Coronary artery (tissue), 2 donors: Measurements from ENCODE around the gene CCNB3.

Experiments used
- DNase-seq: peaks from one replicate; pipeline ENCODE4 v3.0.0-alpha.2; 2017; ENCODE audit warnings: low spot score
- H3K27ac ChIP-seq, 2 donors: fragments of 200-600 bp; sonication (generic); one replicate each; pipeline ENCODE4 v1.5.1; 2016 to 2019
- H3K4me3 ChIP-seq: fragments of 200-600 bp; sonication (generic); 2 replicates; pipeline ENCODE4 v1.5.1; 2016; ENCODE audit warnings: mild to moderate bottlenecking, moderate library complexity
- TF ChIP-seq, protein P1 (sequence below): fragments of 200-600 bp; sonication (generic); IDR thresholded peaks from one replicate; pipeline ENCODE4 v1.5.1; 2019; ENCODE audit warnings: antibody characterized with exemption

CCNB3 gene

DNA sequence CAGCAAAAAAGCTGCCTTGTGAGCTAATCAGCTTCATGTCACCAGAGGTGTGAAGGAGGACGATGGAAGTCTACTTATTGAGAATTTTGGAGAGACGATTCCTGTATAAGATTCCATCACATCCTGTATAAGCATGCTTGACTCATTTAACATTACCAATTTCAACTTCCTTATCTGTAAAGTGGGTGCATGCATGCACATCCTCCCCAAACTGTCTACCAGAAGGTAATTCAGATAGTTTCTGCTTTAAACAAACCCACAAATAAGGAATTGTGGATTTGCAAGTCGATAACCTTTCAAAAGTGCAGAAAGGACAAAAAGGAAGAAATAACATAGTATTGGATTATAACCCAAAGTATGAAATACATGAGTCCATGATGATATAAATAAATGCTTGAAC is 34.8 kb upstream of the CCNB3 start:
- Histone ChIP-seq H3K27ac (no peak overlapping the region), H3K4me3 (no peak overlapping the region)
- DNase-seq = no peak
- TF ChIP-seq, protein P1, sequence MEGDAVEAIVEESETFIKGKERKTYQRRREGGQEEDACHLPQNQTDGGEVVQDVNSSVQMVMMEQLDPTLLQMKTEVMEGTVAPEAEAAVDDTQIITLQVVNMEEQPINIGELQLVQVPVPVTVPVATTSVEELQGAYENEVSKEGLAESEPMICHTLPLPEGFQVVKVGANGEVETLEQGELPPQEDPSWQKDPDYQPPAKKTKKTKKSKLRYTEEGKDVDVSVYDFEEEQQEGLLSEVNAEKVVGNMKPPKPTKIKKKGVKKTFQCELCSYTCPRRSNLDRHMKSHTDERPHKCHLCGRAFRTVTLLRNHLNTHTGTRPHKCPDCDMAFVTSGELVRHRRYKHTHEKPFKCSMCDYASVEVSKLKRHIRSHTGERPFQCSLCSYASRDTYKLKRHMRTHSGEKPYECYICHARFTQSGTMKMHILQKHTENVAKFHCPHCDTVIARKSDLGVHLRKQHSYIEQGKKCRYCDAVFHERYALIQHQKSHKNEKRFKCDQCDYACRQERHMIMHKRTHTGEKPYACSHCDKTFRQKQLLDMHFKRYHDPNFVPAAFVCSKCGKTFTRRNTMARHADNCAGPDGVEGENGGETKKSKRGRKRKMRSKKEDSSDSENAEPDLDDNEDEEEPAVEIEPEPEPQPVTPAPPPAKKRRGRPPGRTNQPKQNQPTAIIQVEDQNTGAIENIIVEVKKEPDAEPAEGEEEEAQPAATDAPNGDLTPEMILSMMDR = no peak

DNA sequence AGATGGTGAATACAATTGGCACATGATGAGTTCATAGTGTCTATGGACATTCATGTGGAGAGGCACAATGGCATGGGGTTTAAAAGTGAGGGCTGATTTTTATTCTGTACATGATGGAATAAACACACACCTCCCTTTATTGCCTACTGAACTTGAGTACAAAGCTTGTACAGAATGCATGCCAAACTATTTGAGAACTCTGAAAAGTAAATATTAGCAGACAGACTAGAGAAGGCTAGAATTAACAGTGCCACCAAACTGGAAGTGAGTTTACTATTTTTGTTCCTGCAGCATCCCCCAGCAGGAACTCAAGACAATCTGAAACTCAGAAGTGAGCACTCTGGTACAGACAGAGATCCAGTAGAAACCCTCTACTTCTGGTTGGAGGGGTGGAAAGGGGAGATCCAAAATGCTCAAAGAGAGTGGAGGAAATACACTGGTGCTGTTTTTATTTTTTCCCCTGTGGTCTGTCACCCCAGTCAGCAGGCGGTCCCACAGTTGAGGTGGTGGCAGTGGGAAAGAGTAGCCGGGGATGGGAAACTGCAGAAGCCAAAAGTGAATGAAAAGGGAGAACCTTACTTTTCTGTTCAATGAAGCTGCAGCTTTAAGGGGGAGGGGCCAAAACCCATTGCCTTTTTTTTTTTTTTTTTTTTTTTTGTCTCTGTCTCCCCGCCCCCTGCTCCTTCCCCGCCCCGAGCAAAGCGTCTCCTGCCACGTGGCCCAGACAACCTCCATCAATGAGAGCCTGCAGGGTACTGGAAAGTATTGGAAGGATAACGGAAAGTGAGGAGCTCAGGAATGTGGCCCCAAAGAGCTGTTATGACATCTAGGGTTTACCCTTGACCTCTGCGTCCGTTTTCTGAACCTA is 24.3 kb upstream of the CCNB3 start:
- Histone ChIP-seq H3K27ac (no peak overlapping the region), H3K4me3 (no peak overlapping the region)
- no peak for DNase-seq
- TF ChIP-seq, protein P1 = no peak

DNA sequence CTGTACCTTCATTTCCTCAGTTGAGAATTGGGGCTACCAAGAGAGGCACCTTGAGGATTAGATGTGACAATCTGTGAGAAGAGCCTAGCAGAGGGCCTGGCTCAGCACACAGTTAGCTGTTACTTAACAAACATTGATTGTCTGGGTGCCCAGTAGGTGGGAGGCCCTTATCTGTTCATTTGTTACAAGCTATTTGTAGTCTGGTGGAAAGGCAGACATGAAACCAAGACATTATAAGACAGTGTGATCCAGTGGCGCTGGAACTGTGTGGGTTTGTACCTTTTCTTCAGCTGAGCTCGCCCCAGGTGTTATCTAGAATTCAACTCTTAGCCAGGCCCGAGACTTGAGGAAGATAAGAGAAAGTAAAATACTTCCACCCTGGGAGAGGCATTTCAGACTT is 20.7 kb upstream of the CCNB3 start:
- no peak overlapping the region for H3K27ac ChIP-seq
- DNase-seq = no peak

DNA sequence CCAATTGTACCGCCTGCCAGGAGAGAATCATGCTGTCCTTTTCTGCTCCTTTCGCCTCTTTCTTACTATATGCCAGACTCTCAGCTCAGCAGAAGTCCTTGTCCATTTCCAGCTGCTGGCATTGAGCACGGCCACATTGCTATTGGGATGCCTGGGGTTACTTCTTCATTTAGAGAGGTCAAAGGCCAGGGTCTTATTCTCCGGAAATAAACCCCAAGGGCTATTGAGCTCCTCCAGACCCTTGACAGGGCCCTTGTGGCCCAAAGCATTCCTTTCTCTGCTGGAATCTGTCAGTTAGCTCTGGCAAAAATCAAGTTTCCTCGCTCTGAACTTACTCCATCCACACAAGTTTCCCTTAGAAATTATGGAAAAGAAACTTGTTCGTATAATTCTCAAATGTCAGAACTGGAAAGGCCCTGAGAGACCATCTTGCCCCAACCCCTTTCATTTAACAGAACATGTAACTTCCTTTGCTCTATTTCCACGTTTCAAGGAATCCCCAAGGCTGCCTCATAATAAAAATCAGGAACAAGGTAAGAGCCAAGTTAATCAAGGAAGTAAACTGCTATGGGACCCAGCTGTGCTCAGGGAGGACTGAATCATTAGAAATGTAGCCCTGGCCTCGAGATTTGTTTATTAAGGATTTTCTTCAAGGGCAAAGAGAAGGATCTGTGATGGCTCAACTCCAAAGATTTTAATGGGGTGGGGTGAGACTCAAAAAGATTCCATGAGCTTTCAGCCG is 15.5 kb upstream of the CCNB3 start:
- Histone ChIP-seq H3K27ac (no peak overlapping the region), H3K4me3 (no peak overlapping the region)
- TF ChIP-seq, protein P1 = no peak
- no peak for DNase-seq

More for the DNA sequence above, 20.7 kb upstream of the CCNB3 start:
- no peak overlapping the region for H3K4me3 ChIP-seq
- TF ChIP-seq, protein P1 = no peak

DNA sequence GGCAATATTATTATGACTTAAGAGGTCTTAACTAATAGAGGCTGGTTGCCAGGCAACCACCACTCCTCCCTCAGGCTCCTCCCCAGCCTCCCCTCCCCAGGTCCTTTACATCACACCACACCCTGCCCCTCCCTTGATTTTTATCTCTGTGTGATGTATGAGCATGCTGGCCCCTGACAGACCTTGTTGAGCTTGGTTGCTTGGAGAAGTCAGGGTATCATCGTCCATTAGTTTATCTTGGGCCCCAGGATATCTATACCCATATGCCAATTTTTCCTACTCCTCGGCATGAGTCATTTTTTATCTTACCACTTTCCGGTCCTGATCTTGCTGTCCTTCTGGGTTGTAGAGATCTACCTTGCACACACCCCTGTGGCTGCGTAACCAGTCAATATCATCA is 6.2 kb upstream of the CCNB3 start:
- TF ChIP-seq, protein P1 = no peak
- Histone ChIP-seq H3K4me3 (no peak overlapping the region), H3K27ac (no peak overlapping the region)
- DNase-seq = no peak

DNA sequence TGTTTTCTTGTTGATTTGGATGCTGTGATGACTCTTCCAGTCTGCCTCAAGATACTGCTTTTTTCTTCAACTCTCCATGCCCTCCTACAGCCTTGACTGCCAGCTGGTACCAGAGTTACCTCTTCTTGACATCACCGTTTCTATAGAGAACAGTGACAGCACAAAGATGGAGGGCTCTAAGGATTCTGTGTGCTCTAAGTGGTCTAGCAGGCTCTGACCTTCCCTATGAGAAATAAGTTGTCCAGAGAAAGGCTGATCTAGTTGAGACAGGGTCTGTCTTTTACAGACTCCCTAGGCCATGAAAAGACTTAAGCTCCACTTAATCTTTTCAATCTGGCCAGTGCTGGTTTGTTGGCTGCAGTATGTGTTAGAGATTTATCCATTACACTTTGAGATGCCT is 3.7 kb upstream of the CCNB3 start, which contains the start of gene AKAP4:
TSS of gene AKAP4 (minus strand) at position 101 of the 400 bp plus-strand sequence. CDS start 118 bp downstream, outside the sequence.
- Histone ChIP-seq H3K27ac (no peak within 1 kb of the TSS), H3K4me3 (no peak within 1 kb of the TSS)
- TF ChIP-seq, protein P1 = no peak
- no peak for DNase-seq
